Measurements from ENCODE around the gene SPATA19. TPM values are rescaled to one million over a fixed set of nuclear protein-coding genes. Genes with fewer than 3 reads are reported as not detected.

SPATA19 gene
- polyA plus RNA-seq, 1 experiment = not detected

DNA sequence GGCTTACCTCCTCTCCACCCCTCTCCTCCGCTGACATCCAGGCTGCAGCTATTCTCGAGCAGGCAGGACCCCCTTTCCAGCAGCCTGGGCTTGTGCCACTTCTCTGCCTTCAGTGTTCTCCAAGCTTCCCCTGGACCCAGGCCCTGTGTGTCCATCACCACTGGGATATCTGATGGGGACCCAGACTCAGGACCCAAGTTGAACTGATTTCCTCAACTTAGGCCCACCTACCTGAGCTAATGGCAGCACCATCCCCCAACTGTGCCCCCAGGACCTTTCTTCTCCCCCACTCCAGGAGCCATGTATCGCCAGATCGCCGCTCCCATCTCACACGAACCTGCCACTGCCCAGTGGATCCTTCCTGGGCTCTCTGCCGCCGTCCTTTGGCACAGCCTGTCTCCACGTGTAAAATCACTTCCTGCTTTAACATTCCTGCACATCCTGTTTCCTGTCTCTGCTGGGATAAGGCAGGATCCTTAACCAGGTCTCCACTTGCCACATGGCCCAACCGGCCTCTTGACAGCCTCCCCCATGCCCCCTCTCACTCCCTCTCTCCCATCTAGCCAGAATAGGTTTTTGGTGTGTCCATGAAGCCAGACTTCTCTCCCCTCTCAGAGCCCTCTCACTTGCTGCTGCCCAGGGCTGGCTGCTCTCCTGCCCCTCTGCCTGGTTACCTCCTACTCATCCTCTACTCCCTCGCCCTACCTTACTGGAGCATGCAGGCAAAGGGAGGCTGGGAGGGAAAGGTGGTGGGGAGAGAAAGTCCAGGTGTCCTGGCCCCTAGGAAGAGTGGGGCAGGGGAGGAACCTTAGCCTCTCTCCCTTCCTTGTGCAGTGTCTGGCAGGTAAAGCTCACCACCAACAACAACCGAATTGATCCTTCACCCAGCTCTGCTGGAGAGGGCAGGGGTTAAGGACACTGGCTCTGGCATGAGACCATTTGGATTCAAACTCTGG lies 9.4 kb downstream of the SPATA19 start:
- POLR2A ChIA-PET = no interaction called here
- DNase-seq (ENCODE audit: low read depth) = no peak
- CTCF ChIA-PET = interaction anchor here (1.1 to 2.2 kb wide), 3 partner anchors 752 to 765 kb away, joined by 3 to 10 read pairs (median 4); no protein-coding TSS in a partner anchor
- TF ChIP-seq, protein P1, sequence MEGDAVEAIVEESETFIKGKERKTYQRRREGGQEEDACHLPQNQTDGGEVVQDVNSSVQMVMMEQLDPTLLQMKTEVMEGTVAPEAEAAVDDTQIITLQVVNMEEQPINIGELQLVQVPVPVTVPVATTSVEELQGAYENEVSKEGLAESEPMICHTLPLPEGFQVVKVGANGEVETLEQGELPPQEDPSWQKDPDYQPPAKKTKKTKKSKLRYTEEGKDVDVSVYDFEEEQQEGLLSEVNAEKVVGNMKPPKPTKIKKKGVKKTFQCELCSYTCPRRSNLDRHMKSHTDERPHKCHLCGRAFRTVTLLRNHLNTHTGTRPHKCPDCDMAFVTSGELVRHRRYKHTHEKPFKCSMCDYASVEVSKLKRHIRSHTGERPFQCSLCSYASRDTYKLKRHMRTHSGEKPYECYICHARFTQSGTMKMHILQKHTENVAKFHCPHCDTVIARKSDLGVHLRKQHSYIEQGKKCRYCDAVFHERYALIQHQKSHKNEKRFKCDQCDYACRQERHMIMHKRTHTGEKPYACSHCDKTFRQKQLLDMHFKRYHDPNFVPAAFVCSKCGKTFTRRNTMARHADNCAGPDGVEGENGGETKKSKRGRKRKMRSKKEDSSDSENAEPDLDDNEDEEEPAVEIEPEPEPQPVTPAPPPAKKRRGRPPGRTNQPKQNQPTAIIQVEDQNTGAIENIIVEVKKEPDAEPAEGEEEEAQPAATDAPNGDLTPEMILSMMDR (IDR thresholded peaks at IDR 0.05; ENCODE audit: insufficient read depth, low read depth, low read length) = no peak
- no peak overlapping the region for H3K4me3 ChIP-seq (ENCODE audit: low read depth, low read length)
- H3K27me3 ChIP-seq (ENCODE audit: control insufficient read depth, insufficient read depth, low read length) = no peaks in the 10 kb centered on the region
- H3K36me3 ChIP-seq (ENCODE audit: control insufficient read depth, insufficient read depth, low read length) = no peaks in the 10 kb centered on the region

DNA sequence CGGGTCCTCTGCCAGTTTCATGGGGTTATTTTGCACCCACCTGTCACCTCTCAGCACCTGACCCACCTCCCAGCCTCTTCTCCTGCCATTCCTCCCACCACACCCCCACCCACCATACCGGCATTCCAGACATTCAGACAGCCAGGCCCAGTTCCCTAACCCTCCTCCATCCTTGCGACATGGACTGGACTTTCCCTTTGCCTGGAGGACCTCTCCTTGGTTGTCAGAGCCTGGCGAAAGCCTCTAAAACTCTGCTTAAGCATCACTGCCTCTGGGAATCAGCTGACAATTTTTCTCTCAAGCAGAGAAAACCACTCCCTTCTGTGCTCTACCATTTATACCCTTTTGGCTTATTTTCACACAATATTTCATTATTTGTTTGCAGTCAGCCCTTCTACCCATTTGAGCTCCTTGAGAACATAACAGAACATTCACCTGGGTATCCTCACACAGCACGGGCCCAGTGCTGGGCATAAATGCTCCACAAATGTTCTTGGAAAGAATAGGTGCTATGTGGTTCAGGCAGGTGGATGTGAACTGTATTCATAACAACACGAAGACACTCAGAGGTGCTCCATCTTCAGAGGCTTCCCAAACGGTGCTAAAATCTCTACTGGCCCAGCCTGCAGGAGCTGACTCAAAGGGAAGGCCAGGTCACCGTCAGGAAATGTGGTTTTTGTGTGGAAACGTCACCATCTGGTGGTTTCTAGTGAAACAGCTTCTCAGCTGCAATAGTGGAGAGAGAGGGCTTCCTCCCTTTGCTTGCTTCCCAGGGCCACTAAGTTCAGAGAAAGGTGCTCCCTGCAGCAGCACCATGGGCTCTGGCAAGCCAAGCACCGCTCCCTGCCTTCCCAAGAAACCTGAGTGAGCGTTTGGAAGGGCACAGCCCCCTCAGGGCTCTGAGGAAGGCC lies 10.4 kb downstream of the SPATA19 start:
- no peaks in the 10 kb centered on the region for H3K36me3 ChIP-seq (ENCODE audit: control insufficient read depth, insufficient read depth, low read length)
- ChIA-PET CTCF (interaction anchor here (1.1 to 2.2 kb wide), 3 partner anchors 752 to 764 kb away, joined by 3 to 10 read pairs (median 4); no protein-coding TSS in a partner anchor), POLR2A (no interaction called here)
- no peaks in the 10 kb centered on the region for H3K27me3 ChIP-seq (ENCODE audit: control insufficient read depth, insufficient read depth, low read length)
- TF ChIP-seq, protein P1 (IDR thresholded peaks at IDR 0.05; ENCODE audit: insufficient read depth, low read depth, low read length) = 0 out of 2 replicates have a peak, but pooled peaks have one; percentile 33
- DNase-seq (ENCODE audit: low read depth) = no peak
- H3K4me3 ChIP-seq (ENCODE audit: low read depth, low read length) = no peak overlapping the region

DNA sequence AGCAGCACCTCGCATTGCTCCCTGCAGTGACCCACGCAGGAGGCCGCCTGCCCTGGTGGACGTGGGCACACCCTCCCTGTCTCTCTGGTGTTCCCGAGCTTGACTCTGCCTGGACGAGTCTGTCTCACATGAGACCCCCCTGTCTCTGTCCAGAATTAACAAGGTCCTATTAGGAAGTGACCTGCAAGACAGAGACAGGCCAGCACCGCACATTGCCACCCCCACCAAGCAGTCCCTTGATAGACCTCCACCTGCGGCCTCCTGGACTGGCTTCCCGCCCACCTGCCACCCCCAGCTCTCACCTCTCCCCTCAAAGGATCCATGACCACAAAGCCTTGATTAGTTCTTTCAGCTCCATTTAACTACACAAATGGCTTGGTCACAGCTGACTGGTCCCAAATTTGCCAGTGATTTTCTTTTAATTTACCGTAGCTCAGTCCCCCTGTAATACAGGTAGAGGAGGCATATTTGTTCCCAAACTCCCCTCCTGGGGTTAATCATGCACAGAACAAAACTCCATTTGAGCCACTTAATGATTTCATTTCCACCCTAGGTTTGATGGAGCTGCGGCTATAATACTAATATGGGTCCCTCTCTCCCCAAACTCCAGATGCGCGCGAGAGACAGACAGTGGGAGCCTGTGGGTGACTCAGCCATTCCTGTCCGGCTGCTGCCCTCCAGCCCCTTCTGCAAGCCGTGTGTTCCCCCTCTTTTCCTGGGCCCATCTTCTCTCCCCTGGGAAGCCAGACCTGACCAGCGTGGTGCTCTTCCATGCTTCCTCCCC lies 11.2 kb downstream of the SPATA19 start:
- no peak for DNase-seq (ENCODE audit: low read depth)
- TF ChIP-seq, protein P1 (IDR thresholded peaks at IDR 0.05; ENCODE audit: insufficient read depth, low read depth, low read length) = no peak
- ChIA-PET CTCF (interaction anchor here (2.2 kb wide), 1 partner anchor 755 kb away, joined by 10 read pairs; no protein-coding TSS in a partner anchor), POLR2A (no interaction called here)
- H3K36me3 ChIP-seq (ENCODE audit: control insufficient read depth, insufficient read depth, low read length) = no peaks in the 10 kb centered on the region
- no peaks in the 10 kb centered on the region for H3K27me3 ChIP-seq (ENCODE audit: control insufficient read depth, insufficient read depth, low read length)
- no peak overlapping the region for H3K4me3 ChIP-seq (ENCODE audit: low read depth, low read length)

DNA sequence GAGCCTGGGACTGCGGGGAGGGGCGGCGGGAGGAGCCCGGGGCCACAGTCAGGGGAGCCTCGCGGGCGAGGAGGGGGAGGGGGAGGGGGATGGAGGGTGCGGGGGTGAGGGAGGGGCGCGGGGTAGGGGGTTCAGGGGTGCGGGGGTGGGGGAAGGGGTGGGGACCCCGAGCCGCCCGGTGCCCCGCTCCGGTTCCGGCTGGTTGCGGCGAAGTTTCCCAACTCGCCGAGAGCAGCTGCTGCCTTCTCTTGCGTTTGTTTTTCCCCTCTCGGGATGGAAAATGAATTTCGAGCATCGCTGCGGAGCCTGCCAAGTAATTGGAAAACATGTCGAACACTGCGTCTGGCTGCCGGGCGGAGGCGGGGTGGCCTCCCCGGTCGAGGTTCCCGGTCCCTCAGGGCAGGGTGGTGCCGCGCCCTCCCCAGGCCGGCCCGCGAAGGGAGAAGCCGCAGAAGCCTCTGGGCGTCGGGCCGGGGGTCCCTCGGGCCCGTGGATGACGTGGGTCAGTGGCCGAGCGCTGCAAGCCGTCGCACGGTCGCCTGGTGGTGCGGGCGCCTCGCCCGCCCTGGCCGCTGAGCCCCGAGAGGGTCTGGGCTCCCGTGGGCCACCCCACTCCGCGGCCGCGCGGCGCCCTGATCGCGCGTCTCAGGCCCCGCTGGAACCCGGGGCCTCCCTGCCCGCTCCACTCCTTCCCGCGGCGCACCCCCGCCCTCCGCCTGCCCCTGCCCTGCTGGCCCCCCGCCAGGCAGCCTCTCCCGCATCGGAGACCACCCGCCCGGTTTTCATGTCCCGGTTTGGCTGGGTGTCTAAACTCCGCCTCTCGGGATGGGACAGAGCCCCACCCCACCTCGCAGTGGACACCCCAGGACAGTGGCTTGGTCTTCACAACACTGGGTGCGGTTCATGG lies 12.1 kb downstream of the SPATA19 start:
- POLR2A ChIA-PET = no interaction called here
- DNase-seq (ENCODE audit: low read depth) = no peak

More for the DNA sequence above, 12.1 kb downstream of the SPATA19 start:
- TF ChIP-seq, protein P1 (IDR thresholded peaks at IDR 0.05; ENCODE audit: insufficient read depth, low read depth, low read length) = no peak
- Histone ChIP-seq H3K4me3 (ENCODE audit: low read depth, low read length) (no peak overlapping the region), H3K36me3 (ENCODE audit: control insufficient read depth, insufficient read depth, low read length) (no peaks in the 10 kb centered on the region), H3K27me3 (ENCODE audit: control insufficient read depth, insufficient read depth, low read length) (no peaks in the 10 kb centered on the region)
- CTCF ChIA-PET = no interaction called here
